ENCODE data around the gene PDIA3. TPM values are rescaled to one million over a fixed set of nuclear protein-coding genes. Genes with fewer than 3 reads are reported as not detected.

The PDIA3 gene
- total and polyA plus RNA-seq, 2 of the 13 experiments (the other 11 are each of a cell fraction or from before 2014, with no cell fraction given), result 238 to 433 TPM

GRCh38 chr15:43792761-43793476 is 46.7 kb downstream of the PDIA3 start (continued):
- TF ChIP-seq ZC3H4 (CRISPR knock-in tag; IDR thresholded peaks at IDR 0.05; ENCODE audit: borderline replicate concordance) (peak; percentile 78; the same call in 1 of the 2 replicates), ZNF580 (CRISPR knock-in tag; IDR thresholded peaks at IDR 0.05; ENCODE audit: borderline replicate concordance, low read depth) (no peak), ZSCAN12 (CRISPR knock-in tag; IDR thresholded peaks at IDR 0.05) (0 out of 2 replicates have a peak, but pooled peaks have one; percentile 58)

- peak overlapping the region; percentile 98 to 100 (median 99) for H3K4me3 ChIP-seq (replicated peaks in 1 of 3; ENCODE audit: insufficient read depth in 1 of 3, low read depth in 2 of 3, low read length in 3 of 3)
- H3K36me3 ChIP-seq (replicated peaks in 1 of 2; ENCODE audit: control insufficient read depth in 1 of 2, insufficient read depth in 2 of 2, low read length in 2 of 2), result peaks cover 8 to 35% of the 10 kb centered on the region in 2 experiments
- H3K4me2 ChIP-seq (ENCODE audit: low read depth, low read length), result peak overlapping the region; percentile 96
- ChIA-PET POLR2A (interaction anchor here (0.7 to 2.0 kb wide), 3 partner anchors 10 to 31 kb away, joined by 5 to 8 read pairs (median 7); partner anchors contain the start of genes ELL3 and MFAP1), CTCF (ENCODE audit: low intra/inter-chr PET ratio, low total read pairs) (no interaction called here)
- no TSS peak for BruUV-seq (replicated peaks)
- peaks cover 28% of the 10 kb centered on the region for H4K20me1 ChIP-seq (ENCODE audit: insufficient read depth, low read length)
- intact Hi-C loops (cut with micrococcal nuclease; ENCODE audit: unreplicated experiment) (no loop called here), in situ Hi-C loops (cut with HindIII; ENCODE audit: extremely low pct_ligation_motif_present, low pct_unique_long_range_greater_than_20kb) (no loop called here)
- peaks cover 26% of the 10 kb centered on the region for H3K79me2 ChIP-seq (ENCODE audit: insufficient read depth, low read length)
- no peaks in the 10 kb centered on the region; a peak in 1 of 5 replicates for H3K27me3 ChIP-seq (ENCODE audit: control insufficient read depth in 1 of 2, insufficient read depth in 2 of 2, low read length in 2 of 2)
- ATAC-seq (no peak), FAIRE-seq (no peak), DNase-seq (ENCODE audit: low spot score) (no peak)
- H3K4me1 ChIP-seq (ENCODE audit: insufficient read depth, low read length), result peaks cover 52% of the 10 kb centered on the region
- peak overlapping the region; percentile 100 for H3K9ac ChIP-seq (ENCODE audit: insufficient read depth, low read depth, low read length)
- 94% methylated on average over 10 of the region's 10 CpGs for WGBS (ENCODE audit: low lambda C conversion rate)
- H3K27ac ChIP-seq (ENCODE audit: extremely low read length, insufficient read depth, low read length), result peak overlapping the region; percentile 98
- no peak overlapping the region for H2AFZ ChIP-seq (ENCODE audit: low read length)
- TF ChIP-seq GFI1 (CRISPR knock-in tag; IDR thresholded peaks at IDR 0.05; ENCODE audit: borderline replicate concordance), result 0 out of 2 replicates have a peak, but pooled peaks have one; percentile 31
- 0 out of 2 replicates have a peak, but pooled peaks have one; percentile 24 for TF ChIP-seq ZNF253 (CRISPR knock-in tag; IDR thresholded peaks at IDR 0.05; ENCODE audit: borderline replicate concordance)
- TF ChIP-seq RBFOX2 (IDR thresholded peaks at IDR 0.05; ENCODE audit: low read depth, low read length), result peak; percentile 30; the same call in 1 of the 2 replicates
- TF ChIP-seq POLR2A (IDR thresholded peaks at IDR 0.05; ENCODE audit: insufficient read depth in 1 of 2, low read depth in 2 of 2, low read length in 2 of 2), result 0 out of 4 replicates have a peak, but pooled peaks of 1 of the 2 experiments have one; percentile 15
- TF ChIP-seq REXO4 (CRISPR knock-in tag; IDR thresholded peaks at IDR 0.05; ENCODE audit: borderline replicate concordance), result no peak
- no peaks in the 10 kb centered on the region for H3K9me3 ChIP-seq (ENCODE audit: low read length)
Measured at GRCh38 chr15:43793647-43794046, 47.4 kb downstream of the PDIA3 start.

Data from HepG2 (cell line).